Heart left ventricle (tissue), 16 donors: ENCODE measurements around the gene SBNO2. TPM values are rescaled to one million over a fixed set of nuclear protein-coding genes. Genes with fewer than 3 reads are reported as not detected.

Experiments used
- ATAC-seq, 4 donors: fragments of 200-7000 bp; cut with Tn5 transposase; one replicate each; pipeline ENCODE4 v1.9.1; 2020 to 2022; ENCODE audit warnings: moderate library complexity in 4 of 4, mild to moderate bottlenecking in 3 of 4, moderate number of reproducible peaks in 1 of 4
- DNase-seq, 5 donors: peaks; one replicate each; pipeline ENCODE4 v3.0.0-alpha.2; 2020
- H3K27ac ChIP-seq, 12 donors: fragments of 200-600 bp; sonication (generic) in 4 of 12; one replicate each; pipeline versions ENCODE4 v1.5.0 to v1.8.0; 2016 to 2022; ENCODE audit warnings: mild to moderate bottlenecking in 2 of 12
- H3K27me3 ChIP-seq, 9 donors: fragments of 200-600 bp; sonication (generic) in 2 of 9; one replicate each; pipeline versions ENCODE4 v1.5.1 to v1.8.0; 2016 to 2022; ENCODE audit warnings: mild to moderate bottlenecking in 3 of 9
- H3K36me3 ChIP-seq, 9 donors: fragments of 200-600 bp; sonication (generic) in 2 of 9; one replicate each; pipeline versions ENCODE4 v1.5.0 to v1.8.0; 2018 to 2022; ENCODE audit warnings: mild to moderate bottlenecking in 2 of 9
- H3K4me1 ChIP-seq, 12 donors: fragments of 200-600 bp; sonication (generic) in 4 of 12; one replicate each; pipeline versions ENCODE4 v1.5.0 to v1.8.0; 2016 to 2022; ENCODE audit warnings: mild to moderate bottlenecking in 3 of 12
- H3K4me3 ChIP-seq, 12 donors: fragments of 200-600 bp; sonication (generic) in 4 of 12; one replicate each; pipeline versions ENCODE4 v1.5.0 to v1.8.0; 2017 to 2022; ENCODE audit warnings: mild to moderate bottlenecking in 9 of 12, moderate library complexity in 4 of 12
- H3K9me3 ChIP-seq, 12 donors: fragments of 200-600 bp; sonication (generic) in 4 of 12; one replicate each; pipeline versions ENCODE4 v1.5.0 to v1.8.0; 2016 to 2022; ENCODE audit warnings: mild to moderate bottlenecking in 1 of 12
- POLR2A ChIP-seq, 2 donors: fragments of 450-650 bp; IDR thresholded peaks; one replicate each; pipeline ENCODE4 v1.6.1; 2017; ENCODE audit warnings: antibody characterized with exemption in 2 of 2, mild to moderate bottlenecking in 2 of 2, moderate library complexity in 2 of 2
- WGBS, 4 donors: extraction: QIAGEN DNeasy Blood & Tissue Kit in 2 of 4; methylation state at CpG; one replicate each; pipeline versions ENCODE4 v1.1.5 to v1.1.7; 2013 to 2018; 5-methylcytosine and 5-hydroxymethylcytosine counted together
- intact Hi-C, 10 donors: fragments of 100-400 bp; cut with DNase I; formaldehyde crosslinking; loops; one replicate each; pipeline versions ENCODE4 v1.11.1 to v1.14.2; 2022
- polyA plus RNA-seq, 2 donors: library from polyadenylated mRNA; stranded (reverse); fragments of 200-250 nt; gene quantifications; one replicate each; pipeline ENCODE4 v1.2.3, GENCODE V29; 2013
- total RNA-seq, 9 donors: library from RNA; depleted of rRNA in 2 of 9; stranded (reverse); fragments of >200 nt in 2 of 9; fragmentation: NEBNext Ultra II Directional in 3 of 9; extraction: Animal tissue kit (Norgen Biotek cat#: 25700) in 3 of 9; gene quantifications; one replicate each; pipeline versions ENCODE4 v1.1.0 to v1.2.4, GENCODE V29; 2016 to 2023
- TF ChIP-seq, protein P1 (sequence below), 12 donors: fragments of 200-600 bp; sonication (generic) in 4 of 12; IDR thresholded peaks; one replicate each; pipeline versions ENCODE4 v1.5.0 to v1.8.0; 2018 to 2022; ENCODE audit warnings: antibody characterized with exemption in 12 of 12, mild to moderate bottlenecking in 5 of 12
- donor health status: ischemic (EF 13 %, LVEDD 7.1; RV severe dilation, severe dysfunction).
- donor health status: healthy with polysubstance abuse.
- donor health status: DM: no; HTN: yes; CAD: no.
- donor health status: DM: no; HTN: no; CAD: no.
- donor health status: ischemic (EF 25% LVEDD 6.9; RV normal size, moderate dysfunction).
- donor health status: ischemic (EF 25% LVEDD 5.7; RV mildly dilated, moderate dysfunction).
- donor health status: healthy.
- donor health status: DM: yes; HTN: yes; CAD: no.
- donor health status: ischemic (EF 35%, LVEDD 5.7; RV mildly dilated, moderate dysfunction).
- donor health status: nonischemic (EF 11% LVEDD 7.7; RV severe dilation, severe dysfunction).
- donor health status: DM: yes; HTN: yes; CAD: no.
- donor health status: PGD.
- donor health status: ischemic (EF 29% LVEDD 5.4; RV normal size, mild dysfunction).
- donor health status: nonischemic (EF 23%, LVEDD 6.1; RV moderate dilation, normal function).

SBNO2 gene
- total and polyA plus RNA-seq, 11 donors, result 9.9 to 78.9 (median 18.7) TPM

DNA sequence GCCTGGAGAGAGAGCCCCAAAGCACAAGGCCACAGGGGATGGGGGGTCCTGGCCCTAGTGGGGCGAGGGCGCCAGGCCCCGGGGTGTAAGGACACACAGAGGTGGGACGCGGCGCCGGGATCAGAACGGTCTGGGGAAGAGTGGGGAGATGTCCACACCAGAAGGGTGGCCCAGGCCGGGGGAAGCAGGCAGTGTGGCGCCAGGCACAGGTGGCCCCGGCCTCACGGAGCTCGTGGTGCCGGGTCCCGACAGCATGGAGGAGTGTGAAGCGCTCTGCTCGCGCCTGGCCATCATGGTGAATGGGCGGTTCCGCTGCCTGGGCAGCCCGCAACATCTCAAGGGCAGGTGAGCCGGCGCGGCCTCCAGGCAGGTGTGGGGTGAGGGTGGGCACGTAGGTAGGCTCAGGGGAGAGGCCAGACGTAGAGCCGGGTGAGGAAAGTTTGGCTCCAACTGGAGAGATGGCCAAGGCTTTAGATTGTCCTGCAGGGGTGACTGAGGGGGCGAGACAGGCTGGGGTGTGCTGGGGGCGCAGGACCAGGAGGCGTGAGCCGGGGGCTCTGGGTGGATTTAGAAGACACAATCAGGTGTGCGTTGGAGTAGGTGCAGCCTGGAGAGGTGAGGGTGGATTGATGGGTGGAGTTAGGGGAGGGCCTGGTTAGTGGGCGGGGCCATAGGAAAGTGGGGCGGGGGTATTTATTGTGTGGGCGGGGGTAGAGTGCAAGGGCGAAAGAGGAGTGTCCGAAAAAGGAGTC is 110.0 kb downstream of the SBNO2 start:
- Histone ChIP-seq H3K27ac (no peak overlapping the region), H3K4me3 (no peak overlapping the region), H3K27me3 (peaks cover 20 to 54% (median 32%) of the 10 kb centered on the region in 9 donors), H3K36me3 (no peaks in the 10 kb centered on the region), H3K9me3 (peaks cover 0 to 13% (median 3%) of the 10 kb centered on the region in 12 donors), H3K4me1 (peaks cover 5 to 35% (median 19%) of the 10 kb centered on the region in 12 donors)
- TF ChIP-seq, protein P1, sequence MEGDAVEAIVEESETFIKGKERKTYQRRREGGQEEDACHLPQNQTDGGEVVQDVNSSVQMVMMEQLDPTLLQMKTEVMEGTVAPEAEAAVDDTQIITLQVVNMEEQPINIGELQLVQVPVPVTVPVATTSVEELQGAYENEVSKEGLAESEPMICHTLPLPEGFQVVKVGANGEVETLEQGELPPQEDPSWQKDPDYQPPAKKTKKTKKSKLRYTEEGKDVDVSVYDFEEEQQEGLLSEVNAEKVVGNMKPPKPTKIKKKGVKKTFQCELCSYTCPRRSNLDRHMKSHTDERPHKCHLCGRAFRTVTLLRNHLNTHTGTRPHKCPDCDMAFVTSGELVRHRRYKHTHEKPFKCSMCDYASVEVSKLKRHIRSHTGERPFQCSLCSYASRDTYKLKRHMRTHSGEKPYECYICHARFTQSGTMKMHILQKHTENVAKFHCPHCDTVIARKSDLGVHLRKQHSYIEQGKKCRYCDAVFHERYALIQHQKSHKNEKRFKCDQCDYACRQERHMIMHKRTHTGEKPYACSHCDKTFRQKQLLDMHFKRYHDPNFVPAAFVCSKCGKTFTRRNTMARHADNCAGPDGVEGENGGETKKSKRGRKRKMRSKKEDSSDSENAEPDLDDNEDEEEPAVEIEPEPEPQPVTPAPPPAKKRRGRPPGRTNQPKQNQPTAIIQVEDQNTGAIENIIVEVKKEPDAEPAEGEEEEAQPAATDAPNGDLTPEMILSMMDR (IDR thresholded peaks at IDR 0.05), result no peak
- TF ChIP-seq POLR2A (IDR thresholded peaks at IDR 0.05), result no peak
- intact Hi-C loops, result no loop called here
- 71 to 88% (median 81%) methylated on average over 37 of the region's 37 CpGs for WGBS, 4 donors
- peak in 1 of 5 donors; percentile 63 for DNase-seq
- ATAC-seq, result no peak

DNA sequence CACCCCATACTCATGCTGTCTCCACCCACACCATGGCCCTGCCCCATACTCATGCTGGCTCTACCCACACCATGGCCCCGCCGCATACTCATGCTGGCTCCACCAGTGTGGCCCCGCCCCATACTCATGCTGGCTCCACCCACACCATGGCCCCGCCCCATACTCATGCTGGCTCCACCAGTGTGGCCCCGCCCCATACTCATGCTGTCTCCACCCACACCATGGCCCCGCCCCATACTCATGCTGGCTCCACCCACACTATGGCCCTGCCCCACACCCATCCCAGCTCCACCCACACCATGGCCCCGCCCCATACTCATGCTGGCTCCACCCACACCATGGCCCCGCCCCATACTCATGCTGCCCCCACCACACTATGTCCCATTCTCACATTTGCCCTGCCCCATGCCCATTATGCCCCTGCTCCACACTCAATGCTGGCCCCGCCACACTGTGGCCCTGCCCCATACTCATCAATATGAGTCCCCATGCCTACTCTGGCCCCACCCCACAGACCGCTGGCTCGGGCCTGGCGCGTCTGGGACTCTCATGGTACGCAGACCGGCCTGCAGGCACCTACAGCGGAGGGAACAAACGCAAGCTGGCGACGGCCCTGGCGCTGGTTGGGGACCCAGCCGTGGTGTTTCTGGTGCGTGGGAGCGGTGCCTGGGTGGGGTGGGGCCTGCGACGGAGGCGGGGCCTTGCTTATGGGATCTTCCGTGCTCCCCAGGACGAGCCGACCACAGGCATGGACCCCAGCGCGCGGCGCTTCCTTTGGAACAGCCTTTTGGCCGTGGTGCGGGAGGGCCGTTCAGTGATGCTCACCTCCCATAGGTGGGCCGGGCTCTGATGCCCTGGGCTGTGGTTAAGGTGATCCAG is 110.8 kb downstream of the SBNO2 start:
- ATAC-seq (no peak), DNase-seq (peak in 1 of 5 donors; percentile 60)
- H3K36me3 ChIP-seq, result peaks cover 0 to 7% (median 0%) of the 10 kb centered on the region in 9 donors
- TF ChIP-seq POLR2A (IDR thresholded peaks at IDR 0.05), result no peak
- TF ChIP-seq, protein P1 (IDR thresholded peaks at IDR 0.05), result no peak
- peaks cover 16 to 45% (median 23%) of the 10 kb centered on the region in 9 donors for H3K27me3 ChIP-seq
- peaks cover 5 to 33% (median 19%) of the 10 kb centered on the region in 12 donors for H3K4me1 ChIP-seq
- H3K9me3 ChIP-seq, result peaks cover 0 to 21% (median 11%) of the 10 kb centered on the region in 12 donors
- intact Hi-C loops, result no loop called here
- H3K4me3 ChIP-seq, result no peak overlapping the region
- no peak overlapping the region for H3K27ac ChIP-seq
- WGBS, 4 donors, result 69 to 93% (median 84%) methylated on average over 34 to 37 of the region's 37 CpGs

DNA sequence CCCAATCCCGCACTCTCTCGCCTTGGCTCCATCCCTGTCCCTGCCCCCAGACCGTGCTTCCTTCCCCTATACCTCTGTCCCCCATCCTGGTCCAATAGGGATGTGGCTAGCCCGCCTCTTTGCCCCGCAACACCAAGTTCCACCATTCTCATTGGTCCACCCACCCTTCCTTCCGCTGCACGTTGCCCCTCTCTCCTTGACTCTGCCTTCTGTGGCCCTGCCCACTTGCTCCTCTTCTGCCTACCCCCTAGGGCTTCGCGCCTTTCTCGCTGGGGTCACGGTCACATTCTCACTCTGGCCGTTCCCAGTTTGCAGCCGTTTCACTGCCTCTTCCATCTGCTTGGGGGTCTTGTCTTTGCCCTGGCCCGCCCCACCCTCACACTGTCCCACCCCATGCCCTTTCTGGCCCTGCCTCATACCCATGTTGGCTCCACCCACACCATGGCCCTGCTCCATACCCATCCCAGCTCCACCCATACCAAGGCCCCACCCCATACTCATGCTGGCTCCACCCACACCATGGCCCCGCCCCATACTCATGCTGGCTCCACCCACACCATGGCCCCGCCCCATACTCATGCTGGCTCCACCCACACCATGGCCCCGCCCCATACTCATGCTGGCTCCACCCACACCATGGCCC is 111.6 kb downstream of the SBNO2 start:
- TF ChIP-seq, protein P1 (IDR thresholded peaks at IDR 0.05), result no peak
- Histone ChIP-seq H3K4me1 (peaks cover 5 to 31% (median 19%) of the 10 kb centered on the region in 12 donors), H3K27me3 (peaks cover 13 to 38% (median 16%) of the 10 kb centered on the region in 9 donors), H3K9me3 (peaks cover 4 to 29% (median 18%) of the 10 kb centered on the region in 12 donors), H3K4me3 (no peak overlapping the region), H3K27ac (no peak overlapping the region), H3K36me3 (peaks cover 0 to 9% (median 0%) of the 10 kb centered on the region in 9 donors)
- 79 to 93% (median 86%) methylated on average over 16 to 17 of the region's 17 CpGs for WGBS, 4 donors
- intact Hi-C loops, result no loop called here
- ATAC-seq, result no peak
- DNase-seq, result no peak
